ENCODE measurements around the gene SMIM41. TPM values are rescaled to one million over a fixed set of nuclear protein-coding genes. Genes with fewer than 3 reads are reported as not detected.

Gene SMIM41
- total and polyA plus RNA-seq, 10 of the 15 experiments (the other 5 are each of a cell fraction or from before 2014, with no cell fraction given) = not detected

DNA sequence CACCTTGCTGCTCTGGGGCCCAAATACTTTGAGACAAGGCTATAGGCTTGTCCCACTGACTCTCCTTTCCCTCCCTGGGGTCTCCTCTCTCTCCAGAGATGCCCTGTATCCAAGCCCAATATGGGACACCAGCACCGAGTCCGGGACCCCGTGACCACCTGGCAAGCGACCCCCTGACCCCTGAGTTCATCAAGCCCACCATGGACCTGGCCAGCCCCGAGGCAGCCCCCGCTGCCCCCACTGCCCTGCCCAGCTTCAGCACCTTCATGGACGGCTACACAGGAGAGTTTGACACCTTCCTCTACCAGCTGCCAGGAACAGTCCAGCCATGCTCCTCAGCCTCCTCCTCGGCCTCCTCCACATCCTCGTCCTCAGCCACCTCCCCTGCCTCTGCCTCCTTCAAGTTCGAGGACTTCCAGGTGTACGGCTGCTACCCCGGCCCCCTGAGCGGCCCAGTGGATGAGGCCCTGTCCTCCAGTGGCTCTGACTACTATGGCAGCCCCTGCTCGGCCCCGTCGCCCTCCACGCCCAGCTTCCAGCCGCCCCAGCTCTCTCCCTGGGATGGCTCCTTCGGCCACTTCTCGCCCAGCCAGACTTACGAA, 25.2 kb upstream of the SMIM41 start:
- H3K27me3 ChIP-seq (replicated peaks in 1 of 2; ENCODE audit: control insufficient read depth in 2 of 2, insufficient read depth in 2 of 2, low read length in 1 of 2) = no peaks in the 10 kb centered on the region
- CTCF ChIA-PET = interaction anchor here (0.6 to 2.9 kb wide), 4 partner anchors 14 to 64 kb away, joined by 3 to 9 read pairs (median 6); no protein-coding TSS in a partner anchor
- FAIRE-seq (no peak), DNase-seq (ENCODE audit: low read depth, low spot score) (no peak), ATAC-seq (no peak)
- TF ChIP-seq KDM1A (IDR thresholded peaks at IDR 0.05; ENCODE audit: borderline replicate concordance) = no peak
- TF ChIP-seq BMI1 (IDR thresholded peaks at IDR 0.05; ENCODE audit: borderline replicate concordance) = no peak
- TF ChIP-seq, protein P1, sequence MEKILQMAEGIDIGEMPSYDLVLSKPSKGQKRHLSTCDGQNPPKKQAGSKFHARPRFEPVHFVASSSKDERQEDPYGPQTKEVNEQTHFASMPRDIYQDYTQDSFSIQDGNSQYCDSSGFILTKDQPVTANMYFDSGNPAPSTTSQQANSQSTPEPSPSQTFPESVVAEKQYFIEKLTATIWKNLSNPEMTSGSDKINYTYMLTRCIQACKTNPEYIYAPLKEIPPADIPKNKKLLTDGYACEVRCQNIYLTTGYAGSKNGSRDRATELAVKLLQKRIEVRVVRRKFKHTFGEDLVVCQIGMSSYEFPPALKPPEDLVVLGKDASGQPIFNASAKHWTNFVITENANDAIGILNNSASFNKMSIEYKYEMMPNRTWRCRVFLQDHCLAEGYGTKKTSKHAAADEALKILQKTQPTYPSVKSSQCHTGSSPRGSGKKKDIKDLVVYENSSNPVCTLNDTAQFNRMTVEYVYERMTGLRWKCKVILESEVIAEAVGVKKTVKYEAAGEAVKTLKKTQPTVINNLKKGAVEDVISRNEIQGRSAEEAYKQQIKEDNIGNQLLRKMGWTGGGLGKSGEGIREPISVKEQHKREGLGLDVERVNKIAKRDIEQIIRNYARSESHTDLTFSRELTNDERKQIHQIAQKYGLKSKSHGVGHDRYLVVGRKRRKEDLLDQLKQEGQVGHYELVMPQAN (conservative IDR thresholded peaks at IDR 0.05) = no peak
- TF ChIP-seq RUNX3 (IDR thresholded peaks at IDR 0.05; ENCODE audit: low read length) = no peak
- TF ChIP-seq SMC3 (IDR thresholded peaks at IDR 0.05; ENCODE audit: borderline replicate concordance, low read length) = no peak
- TF ChIP-seq HDAC6 (IDR thresholded peaks at IDR 0.05; ENCODE audit: unreplicated experiment) = no peak
- no peak for TF ChIP-seq KLF5 (IDR thresholded peaks at IDR 0.05; ENCODE audit: partially characterized antibody)
- TF ChIP-seq FOS (IDR thresholded peaks at IDR 0.05; ENCODE audit: borderline replicate concordance, extremely low read depth, insufficient read length) = no peak
- no peak for TF ChIP-seq ZNF207 (IDR thresholded peaks at IDR 0.05; ENCODE audit: borderline replicate concordance)
- TF ChIP-seq, protein P2, sequence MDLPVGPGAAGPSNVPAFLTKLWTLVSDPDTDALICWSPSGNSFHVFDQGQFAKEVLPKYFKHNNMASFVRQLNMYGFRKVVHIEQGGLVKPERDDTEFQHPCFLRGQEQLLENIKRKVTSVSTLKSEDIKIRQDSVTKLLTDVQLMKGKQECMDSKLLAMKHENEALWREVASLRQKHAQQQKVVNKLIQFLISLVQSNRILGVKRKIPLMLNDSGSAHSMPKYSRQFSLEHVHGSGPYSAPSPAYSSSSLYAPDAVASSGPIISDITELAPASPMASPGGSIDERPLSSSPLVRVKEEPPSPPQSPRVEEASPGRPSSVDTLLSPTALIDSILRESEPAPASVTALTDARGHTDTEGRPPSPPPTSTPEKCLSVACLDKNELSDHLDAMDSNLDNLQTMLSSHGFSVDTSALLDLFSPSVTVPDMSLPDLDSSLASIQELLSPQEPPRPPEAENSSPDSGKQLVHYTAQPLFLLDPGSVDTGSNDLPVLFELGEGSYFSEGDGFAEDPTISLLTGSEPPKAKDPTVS (IDR thresholded peaks at IDR 0.05; ENCODE audit: low read depth, low read length) = no peak
- no peak for TF ChIP-seq POLR2A (IDR thresholded peaks at IDR 0.05; ENCODE audit: low read depth, low read length)
- TF ChIP-seq SRF (IDR thresholded peaks at IDR 0.05; ENCODE audit: low read depth in 2 of 2, low read length in 2 of 2) = no peak
- H4K20me1 ChIP-seq (ENCODE audit: control insufficient read depth, insufficient read depth) = no peaks in the 10 kb centered on the region
- no peak overlapping the region for H3K9ac ChIP-seq (ENCODE audit: control insufficient read depth, insufficient read depth, low read length)
- H3K4me1 ChIP-seq (ENCODE audit: control insufficient read depth, insufficient read depth, low read length) = peaks cover 15% of the 10 kb centered on the region
- no peaks in the 10 kb centered on the region for H3K9me3 ChIP-seq (replicated peaks; ENCODE audit: control insufficient read depth, insufficient read depth, low read length)
- intact Hi-C loops (cut with micrococcal nuclease; ENCODE audit: unreplicated experiment) (no loop called here), in situ Hi-C loops (cut with MboI) (no loop called here)
- POLR2A ChIA-PET = no interaction called here
- no peak overlapping the region for H3K27ac ChIP-seq (ENCODE audit: control insufficient read depth, insufficient read depth)
- 54% methylated on average over 21 of the region's 21 CpGs for WGBS (ENCODE audit: insufficient coverage, insufficient replicate concordance, low lambda C conversion rate, missing lambda C conversion rate)
- no peaks in the 10 kb centered on the region for H3K79me2 ChIP-seq (ENCODE audit: control insufficient read depth, insufficient read depth, low read length)
- no TSS peak for BruUV-seq (replicated peaks)
- H3K4me3 ChIP-seq = no peak overlapping the region
- no peak overlapping the region for H2AFZ ChIP-seq (ENCODE audit: control insufficient read depth, low read depth, low read length)
- H3K36me3 ChIP-seq (ENCODE audit: control insufficient read depth in 2 of 2, insufficient read depth in 2 of 2, low read length in 1 of 2) = no peaks in the 10 kb centered on the region; a peak in 1 of 4 replicates
- SMC1A ChIA-PET (ENCODE audit: uncharacterized antibody, unreplicated experiment) = no interaction called here
- H3K4me2 ChIP-seq (ENCODE audit: control insufficient read depth, insufficient read depth) = no peak overlapping the region
- RAD21 ChIA-PET (ENCODE audit: unreplicated experiment) = interaction anchor here (1.1 kb wide), 1 partner anchor 29 kb away, joined by 4 read pairs; no protein-coding TSS in a partner anchor
